Activated T-helper 2 cell treated with anti-CD3 and anti-CD28 coated beads, Interferon-gamma antibody, Interleukin-2, Interleukin-4, amounts not matched to agents 10 μg/mL and 5 μg/mL and 100 μg/mL, durations not matched to agents 14 hours and 24 hours and 36 hours (primary cell): ENCODE results near the gene CIAO3. TPM values are rescaled to one million over a fixed set of nuclear protein-coding genes. Genes with fewer than 3 reads are reported as not detected.
"Not testable (repeated sequence)": the region's sequence is repeated elsewhere in the genome, so short reads cannot be mapped to it uniquely, and the experiment has no call there.

Source experiments
- DNase-seq: peaks from one replicate; pipeline ENCODE4 v3.0.0; 2021; ENCODE audit warnings: low spot score
- H3K27ac Mint-ChIP-seq: one replicate; pipeline ENCODE4 v1.8.0; 2021; ENCODE audit warnings: mixed read lengths
- H3K27me3 Mint-ChIP-seq: one replicate; pipeline ENCODE4 v1.8.0; 2021; ENCODE audit warnings: low read depth, mixed read lengths
- H3K36me3 Mint-ChIP-seq: one replicate; pipeline ENCODE4 v1.8.0; 2021; ENCODE audit warnings: low read depth, mixed read lengths
- H3K4me1 Mint-ChIP-seq: one replicate; pipeline ENCODE4 v1.8.0; 2021; ENCODE audit warnings: low read depth, mixed read lengths
- H3K4me3 Mint-ChIP-seq: one replicate; pipeline ENCODE4 v1.8.0; 2021; ENCODE audit warnings: low read depth, mild to moderate bottlenecking, moderate library complexity, mixed read lengths
- H3K9me3 Mint-ChIP-seq: one replicate; pipeline ENCODE4 v1.8.0; 2021; ENCODE audit warnings: mixed read lengths
- intact Hi-C: fragments of 100-400 bp; cut with micrococcal nuclease; formaldehyde crosslinking; loops from one replicate; pipeline ENCODE4 v1.15.1; 2023
- total RNA-seq: library from RNA; stranded (reverse); gene quantifications from 2 replicates; pipeline ENCODE4 v1.2.3, GENCODE V29; 2022

CIAO3 gene
- total RNA-seq, 1 donor from 2014 or later: 43.4 TPM

DNA sequence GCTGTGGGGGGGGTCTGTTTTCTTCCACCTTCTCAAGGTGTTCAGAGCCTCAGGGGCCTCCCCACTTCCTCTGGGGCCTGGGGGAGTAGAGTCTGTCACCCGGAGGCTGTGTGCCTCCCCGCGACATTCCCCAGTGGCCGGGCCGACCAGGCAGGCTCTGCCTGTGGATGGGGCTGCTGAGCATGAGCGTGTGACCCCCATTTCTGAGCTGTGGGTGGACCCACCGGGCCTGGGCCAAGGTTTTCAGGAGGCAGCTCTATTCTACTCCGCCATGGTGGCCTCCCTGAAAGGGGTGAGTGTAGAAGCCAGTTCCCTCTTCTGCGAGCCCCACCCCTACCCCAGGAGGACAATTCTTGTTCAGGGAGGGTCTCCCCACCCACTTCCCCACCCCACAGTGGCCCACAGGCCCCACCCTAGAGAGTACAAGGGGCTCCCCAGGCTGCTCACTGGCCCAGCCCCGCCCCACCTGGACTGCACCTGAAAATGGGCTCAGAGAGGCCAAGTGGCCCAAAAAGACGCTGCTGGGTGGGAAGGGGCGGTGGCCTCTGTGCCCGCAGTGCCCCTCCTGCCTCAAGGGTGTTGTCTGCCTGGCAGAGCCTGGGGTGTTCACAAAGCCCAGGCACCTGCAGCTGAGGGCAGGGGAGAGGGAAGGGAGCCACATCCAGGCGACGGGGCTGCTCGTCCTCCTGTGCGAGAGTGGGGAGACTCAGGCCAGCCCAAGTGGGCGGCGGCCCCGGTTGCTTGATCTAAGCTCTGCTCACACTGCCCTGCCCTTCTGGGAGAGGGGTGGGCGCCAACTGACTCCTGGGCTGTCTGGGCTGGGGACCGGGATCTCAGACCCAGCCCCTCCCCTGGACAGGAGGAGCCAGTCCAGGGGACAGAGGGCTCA lies 21.1 kb upstream of the CIAO3 start:
- no peak overlapping the region for H3K27ac Mint-ChIP-seq
- H3K36me3 Mint-ChIP-seq: no peaks in the 10 kb centered on the region
- DNase-seq: no peak
- intact Hi-C loops: no loop called here
- H3K27me3 Mint-ChIP-seq: no peaks in the 10 kb centered on the region
- H3K9me3 Mint-ChIP-seq: no peaks in the 10 kb centered on the region
- H3K4me1 Mint-ChIP-seq: no peaks in the 10 kb centered on the region
- H3K4me3 Mint-ChIP-seq: no peak overlapping the region

DNA sequence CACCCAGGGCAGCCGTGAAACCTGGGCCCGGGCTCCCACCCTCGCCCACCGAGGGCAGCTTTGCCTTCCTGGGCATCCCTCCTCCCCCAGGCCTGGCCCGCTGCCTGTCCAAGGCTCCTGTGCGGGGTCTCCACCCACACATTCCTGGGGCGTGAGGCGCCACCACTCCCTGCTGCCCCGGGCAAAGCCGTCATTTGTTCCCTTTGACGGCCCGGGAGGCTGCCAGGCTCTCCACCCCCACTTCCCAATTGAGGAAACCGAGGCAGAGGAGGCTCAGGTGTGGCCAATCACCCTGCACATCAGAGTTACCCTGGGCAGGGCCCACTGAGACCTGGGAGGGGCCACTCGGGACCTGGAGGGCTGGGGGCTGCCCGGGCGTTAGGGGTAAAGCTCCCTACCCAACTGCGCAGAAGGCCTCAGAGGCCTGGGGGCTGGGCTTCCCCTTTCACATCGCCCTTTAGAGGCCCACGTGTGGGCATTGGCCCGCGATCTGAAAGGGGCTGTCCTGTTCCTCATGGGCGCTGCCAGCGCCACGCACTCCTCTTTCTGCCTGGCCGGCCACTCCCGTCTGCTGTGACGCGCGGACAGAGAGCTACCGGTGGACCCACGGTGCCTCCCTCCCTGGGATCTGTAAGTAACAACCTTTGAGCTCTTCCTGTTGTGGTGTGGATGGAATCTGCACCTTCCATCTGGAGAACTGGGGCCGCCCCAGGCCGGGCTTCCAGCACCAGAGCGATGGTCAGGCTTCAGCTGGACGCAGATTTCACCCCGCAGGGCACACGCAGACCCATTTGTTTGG lies 19.9 kb upstream of the CIAO3 start, which contains the start of gene MSLN:
Gene MSLN, plus strand, starts transcription at position 190 of the 799 bp plus-strand sequence. CDS start 1,947 bp downstream, outside the sequence.
- Mint-ChIP-seq H3K27me3 (no peaks in the 10 kb centered on the region), H3K36me3 (no peaks in the 10 kb centered on the region), H3K27ac (no peak within 1 kb of the TSS), H3K9me3 (no peaks in the 10 kb centered on the region), H3K4me3 (no peak within 1 kb of the TSS), H3K4me1 (no peaks in the 10 kb centered on the region)
- DNase-seq: no peak
- intact Hi-C loops: no loop called here

DNA sequence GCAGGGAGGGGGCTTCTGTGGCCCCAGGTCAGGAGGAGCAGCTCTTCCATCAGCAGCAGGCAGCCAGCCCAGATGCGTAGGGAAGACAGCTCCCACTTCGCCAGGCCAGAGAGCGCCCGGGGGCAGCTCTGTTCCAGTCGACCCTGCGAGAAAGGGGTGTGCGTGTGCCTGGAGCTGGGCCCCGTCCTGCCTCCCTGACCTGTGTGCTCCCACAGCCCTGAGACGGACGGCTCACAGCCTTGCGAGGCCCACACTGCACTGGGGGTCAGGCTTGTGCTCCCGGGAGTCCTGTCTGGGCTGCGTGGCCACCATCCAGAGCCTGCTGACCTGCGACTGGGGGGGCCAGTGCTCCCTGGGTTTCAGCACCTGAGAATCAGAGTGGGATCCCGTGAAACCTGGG lies 19.3 kb upstream of the CIAO3 start:
- Mint-ChIP-seq H3K27ac (no peak overlapping the region), H3K4me1 (no peaks in the 10 kb centered on the region), H3K9me3 (no peaks in the 10 kb centered on the region), H3K36me3 (no peaks in the 10 kb centered on the region), H3K27me3 (no peaks in the 10 kb centered on the region), H3K4me3 (no peak overlapping the region)
- DNase-seq: no peak
- intact Hi-C loops: no loop called here

DNA sequence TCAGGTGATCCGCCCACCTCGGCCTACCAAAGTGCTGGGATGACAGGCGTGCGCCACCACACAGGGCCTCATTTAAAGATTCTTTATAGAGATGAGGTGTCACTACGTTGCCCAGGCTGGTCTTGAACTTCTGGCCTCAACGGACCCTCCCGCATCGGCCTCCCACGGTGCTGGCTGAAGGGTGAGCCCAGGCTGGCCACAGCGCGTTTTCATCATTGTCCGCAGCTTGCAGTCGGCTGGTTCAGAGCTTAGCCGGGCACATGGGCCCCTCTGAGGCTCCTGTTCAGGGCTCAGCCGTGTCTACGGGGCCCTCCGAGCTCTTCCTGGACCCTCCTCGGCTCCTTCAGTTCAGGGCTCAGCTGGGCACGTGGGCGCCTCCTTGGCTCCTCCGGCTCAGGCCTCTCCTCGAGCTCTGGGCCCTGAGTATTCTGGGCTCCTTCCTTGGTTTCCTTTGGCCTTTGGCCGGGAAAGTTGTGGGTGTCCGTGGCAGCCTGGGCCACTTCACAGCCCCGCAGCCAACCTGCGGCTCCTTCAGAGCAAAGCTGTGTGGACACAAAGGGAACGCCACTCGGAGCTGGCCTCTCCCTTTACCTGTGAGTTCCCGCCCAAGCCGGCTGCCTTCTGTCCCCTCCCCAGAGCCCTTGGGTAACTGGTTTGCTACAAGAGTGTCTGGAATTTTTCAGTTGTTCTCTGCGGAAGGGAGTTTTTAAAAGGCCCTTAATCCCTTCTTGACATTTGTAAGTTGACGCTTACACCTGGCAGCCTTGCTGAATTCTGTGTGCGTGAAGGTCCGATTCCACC lies 18.5 kb upstream of the CIAO3 start:
- no peak for DNase-seq
- H3K27ac Mint-ChIP-seq: no peak overlapping the region
- H3K36me3 Mint-ChIP-seq: no peaks in the 10 kb centered on the region
- intact Hi-C loops: no loop called here
- no peaks in the 10 kb centered on the region for H3K27me3 Mint-ChIP-seq
- no peak overlapping the region for H3K4me3 Mint-ChIP-seq
- no peaks in the 10 kb centered on the region for H3K9me3 Mint-ChIP-seq
- H3K4me1 Mint-ChIP-seq: no peaks in the 10 kb centered on the region

DNA sequence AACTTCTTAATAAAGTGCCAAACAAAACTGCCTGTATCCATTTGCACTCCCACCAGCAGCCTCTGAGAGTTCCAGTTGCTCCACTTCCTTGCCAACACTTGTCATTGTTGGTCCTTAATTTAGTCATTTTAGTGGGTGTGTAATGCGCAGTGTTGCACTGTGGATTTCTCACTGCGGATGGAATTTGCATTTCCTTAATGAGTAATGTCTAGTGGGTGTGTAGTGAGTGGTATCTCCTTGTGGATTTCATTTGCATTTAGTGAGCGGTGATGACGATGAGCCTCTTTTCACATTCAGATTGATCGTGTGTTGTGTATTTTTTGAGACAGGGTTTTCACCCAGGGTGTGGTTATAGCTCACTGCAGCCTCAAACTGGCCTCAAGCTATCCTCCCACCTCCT lies 15.6 kb upstream of the CIAO3 start:
- Mint-ChIP-seq H3K27me3 (no peaks in the 10 kb centered on the region), H3K9me3 (no peaks in the 10 kb centered on the region), H3K4me3 (no peak overlapping the region), H3K36me3 (no peaks in the 10 kb centered on the region), H3K4me1 (no peaks in the 10 kb centered on the region), H3K27ac (no peak overlapping the region)
- intact Hi-C loops: no loop called here
- DNase-seq: no peak

DNA sequence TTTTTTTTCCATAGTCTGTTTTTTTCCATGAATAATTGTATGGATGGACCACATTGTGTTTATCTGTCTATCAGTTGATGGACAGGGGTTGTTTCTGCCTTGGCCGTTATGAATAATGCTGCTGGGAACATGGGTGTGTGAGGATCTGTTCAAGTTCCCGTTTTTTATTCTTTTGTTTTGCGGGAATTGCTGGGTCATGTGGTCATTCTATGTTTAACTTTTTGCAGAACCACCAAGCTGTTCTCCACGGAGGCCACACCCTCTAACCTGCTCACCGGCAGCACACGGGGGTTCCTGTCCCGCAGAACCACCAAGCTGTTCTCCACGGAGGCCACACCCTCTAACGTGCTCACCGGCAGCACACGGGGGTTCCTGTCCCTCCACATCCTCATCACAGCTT lies 13.9 kb upstream of the CIAO3 start:
- H3K9me3 Mint-ChIP-seq: no peaks in the 10 kb centered on the region
- intact Hi-C loops: no loop called here
- no peaks in the 10 kb centered on the region for H3K27me3 Mint-ChIP-seq
- no peaks in the 10 kb centered on the region for H3K36me3 Mint-ChIP-seq
- no peak for DNase-seq
- H3K4me3 Mint-ChIP-seq: no peak overlapping the region
- no peaks in the 10 kb centered on the region for H3K4me1 Mint-ChIP-seq
- no peak overlapping the region for H3K27ac Mint-ChIP-seq

DNA sequence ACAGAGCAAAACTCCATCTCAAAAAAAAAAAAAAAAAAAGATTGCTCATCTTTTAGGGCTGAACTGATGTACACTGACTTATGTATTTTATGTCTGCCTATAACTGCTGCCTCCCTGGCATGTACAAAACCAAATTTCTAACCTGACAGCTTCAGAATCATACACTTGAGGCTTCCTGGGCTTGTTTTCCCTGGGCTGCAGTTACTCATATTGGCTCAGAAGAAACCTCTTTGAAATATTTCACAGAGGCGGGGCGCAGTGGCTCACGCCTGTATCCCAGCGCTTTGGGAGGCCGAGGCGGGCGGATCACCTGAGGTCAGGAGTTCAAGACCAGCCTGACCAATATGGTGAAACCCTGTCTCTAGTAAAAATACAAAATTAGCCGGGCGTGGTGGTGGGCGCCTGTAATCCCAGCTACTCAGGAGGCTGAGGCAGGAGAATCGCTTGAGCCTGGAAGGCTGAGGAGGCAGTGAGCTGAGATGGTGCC lies 13.4 kb upstream of the CIAO3 start:
- H3K4me3 Mint-ChIP-seq, H3K4me1 Mint-ChIP-seq, intact Hi-C loops, DNase-seq, H3K27ac Mint-ChIP-seq, H3K36me3 Mint-ChIP-seq, H3K27me3 Mint-ChIP-seq, H3K9me3 Mint-ChIP-seq: not testable (repeated sequence)

DNA sequence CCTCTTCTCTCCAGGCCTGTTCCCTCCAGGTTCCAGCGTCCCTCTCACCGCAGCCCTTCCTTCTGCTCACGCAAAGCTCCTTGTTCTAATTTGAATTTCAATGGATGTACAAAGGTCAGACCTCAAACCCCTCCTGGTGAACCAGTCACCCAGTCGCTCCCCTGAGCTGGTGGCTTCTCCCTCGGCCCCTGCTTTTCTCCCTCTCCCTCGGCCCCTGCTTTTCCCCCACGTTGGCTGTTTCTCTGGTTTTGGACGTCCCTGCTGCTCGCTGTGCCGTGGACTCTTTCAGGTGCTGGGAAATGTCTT lies 11.2 kb upstream of the CIAO3 start:
- intact Hi-C loops: no loop called here
- H3K27me3 Mint-ChIP-seq: no peaks in the 10 kb centered on the region
- no peaks in the 10 kb centered on the region for H3K36me3 Mint-ChIP-seq
- no peak overlapping the region for H3K4me3 Mint-ChIP-seq
- no peak for DNase-seq
- H3K4me1 Mint-ChIP-seq: no peaks in the 10 kb centered on the region
- H3K9me3 Mint-ChIP-seq: no peaks in the 10 kb centered on the region
- H3K27ac Mint-ChIP-seq: no peak overlapping the region

DNA sequence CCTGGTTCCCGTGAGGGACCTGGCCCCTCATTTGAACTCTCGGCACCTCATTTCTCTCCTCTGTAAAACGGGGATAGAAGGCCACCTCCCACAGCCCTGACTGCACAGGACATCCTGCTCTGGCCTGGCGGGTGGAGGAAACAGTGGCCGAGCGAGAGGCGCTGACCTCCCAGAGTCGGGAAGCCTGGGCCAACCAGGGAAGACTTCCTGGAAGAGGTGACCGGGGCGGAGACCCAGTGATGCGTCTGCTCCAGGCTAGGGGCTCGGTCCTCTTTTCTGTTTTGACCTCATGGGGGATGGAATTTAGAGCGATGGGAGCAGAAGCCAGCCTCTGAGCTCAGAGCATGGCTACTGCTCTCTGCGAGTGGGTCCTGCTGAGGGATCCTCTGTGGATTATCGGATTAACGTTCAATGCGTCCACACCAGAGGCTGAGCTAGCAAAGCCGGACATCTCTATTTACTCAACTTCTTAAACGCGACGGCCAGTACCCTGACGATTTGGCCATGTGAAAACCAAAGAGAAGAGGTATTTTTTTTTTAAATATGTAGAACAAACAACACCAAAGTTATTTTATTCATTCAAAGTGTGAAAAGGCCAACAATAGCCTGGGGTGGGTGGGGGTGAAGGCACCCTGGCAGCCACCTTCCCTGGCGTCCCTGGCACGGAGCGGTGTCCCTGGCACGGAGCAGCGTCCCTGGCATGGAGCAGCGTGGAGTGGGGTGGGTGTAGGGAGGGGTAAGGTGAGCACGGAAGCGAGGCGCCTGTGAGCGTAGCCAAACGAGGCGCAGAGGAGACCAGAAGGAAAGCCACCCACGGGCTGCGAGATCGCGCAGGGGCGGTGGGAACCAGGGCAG lies 10.6 kb upstream of the CIAO3 start:
- no peaks in the 10 kb centered on the region for H3K4me1 Mint-ChIP-seq
- H3K4me3 Mint-ChIP-seq: no peak overlapping the region
- intact Hi-C loops: no loop called here
- no peaks in the 10 kb centered on the region for H3K9me3 Mint-ChIP-seq
- no peaks in the 10 kb centered on the region for H3K36me3 Mint-ChIP-seq
- no peak overlapping the region for H3K27ac Mint-ChIP-seq
- no peaks in the 10 kb centered on the region for H3K27me3 Mint-ChIP-seq
- no peak for DNase-seq

DNA sequence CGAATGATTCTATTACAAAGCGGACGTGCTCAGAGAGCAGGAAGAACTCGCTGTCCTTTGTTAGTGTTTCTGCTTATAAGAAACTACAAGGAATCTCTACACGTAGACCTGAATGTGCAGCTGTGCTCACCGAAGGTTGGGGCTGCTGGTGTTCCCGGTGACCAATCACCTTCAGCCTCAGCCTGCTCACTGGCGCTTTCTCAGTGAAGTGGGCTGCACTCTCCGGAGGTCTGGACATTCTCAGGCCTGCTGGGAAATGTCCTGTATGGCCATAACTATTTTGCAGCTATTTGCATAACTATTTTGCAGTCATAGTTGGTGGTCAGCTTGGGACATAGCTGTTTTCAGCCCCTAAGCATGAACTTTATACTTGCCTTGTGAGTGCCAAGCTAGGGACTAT lies 9.7 kb upstream of the CIAO3 start:
- Mint-ChIP-seq H3K9me3 (no peaks in the 10 kb centered on the region), H3K4me1 (no peaks in the 10 kb centered on the region), H3K27ac (no peak overlapping the region), H3K4me3 (no peak overlapping the region), H3K27me3 (no peaks in the 10 kb centered on the region), H3K36me3 (no peaks in the 10 kb centered on the region)
- DNase-seq: no peak
- intact Hi-C loops: no loop called here

DNA sequence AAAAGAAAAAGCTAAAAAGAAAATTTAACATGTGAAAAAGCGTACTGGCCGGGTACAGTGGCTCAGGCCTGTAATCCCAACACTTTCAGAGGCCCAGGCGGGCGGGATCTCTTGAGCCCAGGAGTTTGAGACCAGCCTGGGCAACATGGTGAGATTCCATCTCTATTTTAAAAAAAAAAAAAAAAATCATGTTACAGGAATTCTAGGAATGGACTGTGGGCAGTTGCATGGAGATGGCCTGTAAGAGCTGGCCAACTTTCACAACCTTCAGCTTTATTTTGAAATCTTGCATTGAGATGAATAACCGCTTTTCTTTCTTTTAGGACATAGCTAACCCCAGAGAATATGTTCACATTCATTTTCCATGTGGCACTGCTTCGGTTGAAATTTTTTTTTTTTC lies 8.2 kb upstream of the CIAO3 start:
- Mint-ChIP-seq H3K4me1 (no peaks in the 10 kb centered on the region), H3K27ac (no peak overlapping the region), H3K9me3 (no peaks in the 10 kb centered on the region), H3K4me3 (no peak overlapping the region), H3K27me3 (no peaks in the 10 kb centered on the region), H3K36me3 (no peaks in the 10 kb centered on the region)
- intact Hi-C loops: no loop called here
- no peak for DNase-seq
